ENCODE results near the gene METTL16.
"Not testable (repeated sequence)": the region's sequence is repeated elsewhere in the genome, so short reads cannot be mapped to it uniquely, and the experiment has no call there.

METTL16 gene

GRCh38 chr17:2502871-2503580, 8.7 kb downstream of the METTL16 start:
- DNase-seq, result no peak

DNA sequence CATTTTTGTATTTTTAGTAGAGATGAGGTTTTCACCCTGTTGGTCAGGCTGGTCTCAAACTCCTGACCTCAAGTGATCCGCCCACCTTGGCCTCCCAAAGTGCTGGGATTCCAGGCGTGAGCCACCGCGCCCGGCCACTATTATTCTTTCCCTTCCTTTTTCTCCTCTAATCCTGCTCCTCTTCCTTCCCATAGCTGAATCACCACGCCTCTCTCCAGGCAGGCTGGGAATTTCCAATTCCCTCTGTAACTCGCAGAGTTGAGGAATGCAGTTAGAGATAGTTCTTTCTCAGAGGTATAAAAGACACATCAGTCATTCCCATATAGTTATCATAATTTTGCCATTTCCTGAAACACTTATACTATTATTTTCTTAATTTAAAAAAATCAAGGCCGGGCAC, 11.2 kb downstream of the METTL16 start:
- peak; percentile 28 for DNase-seq

GRCh38 chr17:2489286-2489685, 22.4 kb downstream of the METTL16 start:
- DNase-seq, result not testable (repeated sequence)

- DNase-seq, result no peak
Measured at GRCh38 chr17:2487306-2487705, 24.4 kb downstream of the METTL16 start.

GRCh38 chr17:2486709-2487108, 25.0 kb downstream of the METTL16 start:
- not testable (repeated sequence) for DNase-seq

DNA sequence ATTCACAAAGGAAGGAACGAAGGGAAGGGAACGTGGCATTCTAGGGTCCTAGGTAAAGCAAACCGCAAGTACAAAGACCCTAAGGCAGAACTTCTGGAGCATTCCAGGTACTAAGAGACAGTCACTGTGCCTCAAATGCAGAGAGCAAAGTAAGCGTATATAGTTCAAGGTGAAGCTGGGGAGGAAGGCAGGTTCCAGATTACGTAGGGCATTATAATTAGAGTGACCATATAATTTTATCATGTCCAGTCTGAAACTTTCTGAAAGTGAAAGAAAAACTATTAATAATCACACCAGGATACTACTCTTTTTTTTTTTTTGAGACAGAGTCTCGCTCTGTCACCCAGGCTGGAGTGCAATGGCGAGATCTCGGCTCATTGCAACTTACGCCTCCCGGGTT, 25.7 kb downstream of the METTL16 start:
- DNase-seq, result no peak

- no peak for DNase-seq
Measured at GRCh38 chr17:2485543-2485942, 26.1 kb downstream of the METTL16 start.

DNA sequence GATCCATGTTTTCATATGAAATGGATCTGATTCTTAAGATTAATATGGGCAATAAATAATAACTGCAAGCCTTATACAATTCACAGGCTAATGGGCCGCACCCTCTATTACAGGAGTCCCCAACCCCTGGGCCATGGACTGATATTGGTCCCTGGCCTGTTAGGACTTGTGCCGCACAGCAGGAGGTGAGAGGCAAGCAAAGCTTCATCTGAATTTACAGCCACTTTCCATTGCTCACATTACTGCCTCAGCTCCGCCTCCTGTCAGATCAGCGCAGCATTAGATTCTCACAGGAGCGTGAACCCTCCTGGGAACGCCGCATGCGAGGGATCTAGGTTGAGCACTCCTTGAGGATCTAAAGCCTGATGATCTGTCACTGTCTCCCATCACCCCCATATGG, 26.8 kb downstream of the METTL16 start:
- DNase-seq, result no peak

DNA sequence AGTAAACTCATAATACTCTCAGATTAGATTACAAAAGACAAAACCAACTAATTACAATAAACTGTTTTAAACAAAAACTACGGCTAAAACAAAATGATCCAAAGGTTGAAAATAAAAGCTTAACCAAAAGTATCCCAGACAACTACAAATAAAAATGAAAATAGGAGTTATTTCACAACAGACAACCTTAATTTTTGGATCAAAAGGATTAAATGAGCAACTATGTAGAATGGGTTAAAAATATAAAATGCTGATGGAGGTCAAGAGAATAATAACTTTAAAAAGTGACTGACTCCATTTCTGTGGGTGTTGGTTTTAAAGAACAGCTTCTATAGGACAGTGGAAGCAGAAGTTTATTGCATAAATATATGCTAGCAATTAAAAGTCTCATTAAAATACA, 28.6 kb downstream of the METTL16 start:
- no peak for DNase-seq

DNA sequence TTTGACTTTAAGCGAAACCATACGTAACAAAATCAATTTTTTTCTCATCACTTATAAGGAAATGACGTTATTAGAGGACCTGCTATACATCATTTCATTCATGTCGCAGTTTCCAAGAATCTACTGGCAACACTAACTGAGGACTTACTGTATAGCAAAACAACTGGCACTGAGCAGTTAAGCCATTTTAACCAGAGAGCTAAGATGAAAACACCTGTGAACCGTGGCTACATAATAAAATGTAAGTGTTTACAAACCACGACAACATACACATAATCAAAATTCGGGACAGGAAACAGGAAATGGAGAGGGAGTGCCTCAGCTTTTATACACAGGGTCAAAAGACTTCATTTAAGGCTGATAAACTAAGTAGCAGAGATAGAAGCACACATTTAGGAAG, 29.5 kb downstream of the METTL16 start:
- no peak for DNase-seq

GRCh38 chr17:2481760-2482159, 29.9 kb downstream of the METTL16 start:
- DNase-seq, result no peak

DNA sequence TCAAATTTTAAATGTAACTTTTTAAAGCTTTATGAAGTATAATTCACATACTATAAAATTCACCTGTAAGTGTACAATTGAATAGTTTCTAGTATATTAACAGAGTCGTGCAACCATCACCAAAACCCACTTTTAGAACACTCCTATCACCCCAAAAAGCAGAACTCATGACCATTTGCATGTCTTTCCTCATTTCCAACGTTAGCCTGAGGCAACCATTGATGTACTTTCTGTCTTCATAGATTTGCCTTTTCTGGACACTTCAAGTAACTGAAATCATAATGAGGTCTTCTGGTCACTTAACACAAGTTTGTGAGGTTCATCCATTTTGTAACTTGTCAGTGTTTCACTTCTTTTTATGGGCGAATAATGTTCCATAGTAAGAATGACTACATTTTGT, 33.2 kb downstream of the METTL16 start:
- no peak for DNase-seq

DNA sequence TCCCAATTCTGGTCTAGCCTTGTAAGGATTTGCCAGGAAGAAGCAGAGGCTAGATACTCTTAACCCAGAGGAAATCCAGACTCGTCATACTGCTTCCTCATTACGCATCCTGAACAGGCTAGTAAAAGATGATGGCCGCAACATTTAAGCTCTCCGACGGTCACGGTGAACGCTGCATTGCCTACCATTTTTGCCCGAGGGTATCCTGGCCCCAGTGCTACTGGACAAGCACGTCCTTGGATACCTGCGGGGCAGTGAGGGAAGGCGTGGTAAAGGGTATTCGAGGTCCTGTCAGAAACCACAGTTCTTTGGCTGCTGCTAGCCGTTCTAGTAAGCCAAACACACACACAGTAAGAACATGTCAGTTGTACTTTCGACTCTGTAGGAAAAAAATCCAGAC, 36.6 kb downstream of the METTL16 start:
- no peak for DNase-seq

GRCh38 chr17:2474371-2474770, 37.3 kb downstream of the METTL16 start:
- no peak for DNase-seq

DNA sequence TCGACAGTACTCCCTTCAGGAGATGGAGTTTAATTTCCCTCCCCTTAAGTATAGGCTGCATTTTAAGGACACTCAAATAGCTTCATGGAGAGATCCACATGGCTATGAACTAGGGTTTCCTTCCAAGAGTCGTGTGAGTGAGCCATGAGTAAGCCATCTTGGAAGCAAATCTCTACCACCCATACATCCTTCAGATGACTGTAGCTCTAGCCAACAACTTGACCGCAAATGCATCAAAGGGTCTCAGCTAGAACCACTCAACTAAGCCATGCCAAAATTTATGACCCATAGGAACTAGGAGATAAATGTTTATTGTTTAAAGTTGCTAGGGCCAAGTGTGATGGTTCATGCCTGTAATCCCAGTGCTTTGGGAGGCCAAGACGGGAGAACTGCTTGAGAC, 43.4 kb downstream of the METTL16 start:
- DNase-seq, result no peak

DNA sequence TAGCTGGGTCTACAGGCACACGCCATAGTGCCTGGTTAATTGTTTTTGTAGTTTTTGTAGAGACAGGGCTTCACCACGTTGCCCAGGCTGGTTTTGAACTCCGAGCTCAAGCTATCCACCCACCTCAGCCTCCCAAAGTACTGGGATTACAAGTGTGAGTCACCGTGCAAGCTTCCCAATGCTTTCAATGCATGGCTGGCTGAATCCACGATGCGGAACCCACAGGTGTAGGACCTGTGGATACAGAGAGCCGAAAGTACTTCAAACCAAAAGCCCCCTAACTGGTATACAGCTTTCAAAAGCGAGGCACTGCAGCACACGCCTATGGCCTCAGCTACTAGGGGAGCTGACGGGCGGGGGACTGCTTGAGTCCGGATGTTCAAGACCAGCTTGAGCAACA, 44.8 kb downstream of the METTL16 start:
- DNase-seq, result no peak

GRCh38 chr17:2462481-2462880, 49.2 kb downstream of the METTL16 start:
- DNase-seq, result no peak

GRCh38 chr17:2459917-2460271, 51.8 kb downstream of the METTL16 start:
- DNase-seq, result no peak

GRCh38 chr17:2457913-2458312, 53.8 kb downstream of the METTL16 start:
- no peak for DNase-seq

DNA sequence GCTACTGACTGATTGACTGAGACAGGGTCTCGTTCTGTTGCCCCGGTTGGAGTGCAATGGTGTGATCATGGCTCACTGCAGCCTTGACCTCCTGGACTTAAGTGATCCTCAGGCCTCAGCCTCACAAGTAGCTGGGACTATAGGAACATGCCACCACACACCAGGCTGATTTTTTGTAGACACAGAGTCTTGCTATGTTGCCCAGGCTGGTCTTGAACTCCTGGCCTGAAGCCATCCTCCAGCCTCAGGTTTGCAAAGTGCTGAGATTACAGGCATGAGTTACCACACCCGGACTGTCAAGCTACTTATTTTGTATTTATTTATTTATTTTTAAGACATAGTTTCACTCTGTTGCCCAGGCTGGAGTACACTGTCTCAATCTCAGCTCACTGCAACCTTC, 55.2 kb downstream of the METTL16 start:
- no peak for DNase-seq

- no peak for DNase-seq
Measured at GRCh38 chr17:2455956-2456355, 55.7 kb downstream of the METTL16 start.

DNA sequence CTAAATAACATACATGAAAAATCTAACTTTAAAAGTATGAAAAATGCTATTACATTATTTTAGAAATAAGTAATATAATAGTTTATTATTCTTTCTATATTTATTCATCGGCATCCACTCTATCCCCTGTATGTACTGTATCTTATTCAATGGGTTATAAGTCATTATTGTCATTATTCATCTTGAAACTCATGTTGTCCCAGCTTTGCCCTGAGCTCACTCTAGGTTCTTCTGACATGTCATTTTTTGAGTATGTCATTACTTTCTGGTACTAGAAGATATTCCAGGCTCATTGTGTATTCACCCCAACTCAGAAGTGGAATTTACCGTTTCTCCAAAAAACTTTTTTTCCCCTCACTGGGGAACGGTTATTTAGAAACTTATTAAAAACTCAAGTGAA, 57.8 kb downstream of the METTL16 start:
- no peak for DNase-seq

- DNase-seq, result no peak
Measured at GRCh38 chr17:2453325-2453724, 58.4 kb downstream of the METTL16 start.

DNA sequence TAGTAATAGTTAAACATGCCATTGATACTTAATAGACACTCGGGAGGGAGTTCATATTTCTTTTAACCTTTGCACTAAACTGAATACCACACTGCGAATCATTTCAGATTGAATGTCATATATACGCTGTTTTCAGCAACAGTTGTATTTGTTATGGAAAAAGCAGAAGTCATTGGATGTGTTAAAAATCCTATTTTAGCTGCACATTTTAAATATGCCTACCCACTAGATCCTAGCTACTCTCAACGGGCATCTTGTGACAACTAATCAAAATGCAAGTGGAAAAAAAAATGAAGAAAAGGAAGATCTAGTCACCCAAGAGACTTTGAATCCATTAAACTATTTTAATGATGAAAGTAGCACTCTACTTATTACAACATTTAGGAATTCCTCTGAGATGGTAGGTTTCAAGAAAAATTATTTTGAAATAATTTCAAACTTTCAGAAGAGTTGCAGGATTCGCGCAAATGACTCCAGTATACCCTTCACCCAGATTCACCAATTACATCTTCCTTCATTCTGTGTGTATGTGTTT, 59.4 kb downstream of the METTL16 start:
- DNase-seq, result no peak

- DNase-seq, result no peak
Measured at GRCh38 chr17:2450016-2450650, 61.6 kb downstream of the METTL16 start.

All from EL (cell line).